HL-60 (cell line): ENCODE data around the gene ANKRD17.

Experiments used
- DNase-seq, 2 experiments: peaks; one replicate each; pipeline ENCODE4 v3.0.0-alpha.2; 2010 to 2020; ENCODE audit warnings: low read depth in 1 of 2, low spot score in 1 of 2
- H3K27ac ChIP-seq: fragments of 250-450 bp; sonication (Bioruptor Pico); replicated peaks from 2 replicates; pipeline ENCODE4 v1.5.1; 2020; ENCODE audit warnings: mild to moderate bottlenecking, moderate library complexity
- H3K27me3 ChIP-seq: fragments of 250-450 bp; sonication (Bioruptor Pico); 2 replicates; pipeline ENCODE4 v1.5.1; 2021; ENCODE audit warnings: mild to moderate bottlenecking, moderate library complexity; ENCODE audit not compliant: insufficient read depth, poor library complexity, severe bottlenecking
- H3K4me3 ChIP-seq: replicated peaks from 2 replicates; pipeline ENCODE4 v1.5.1; 2011; ENCODE audit warnings: mild to moderate bottlenecking, control low read depth, low read length; ENCODE audit not compliant: insufficient read depth
- CTCF ChIP-seq: IDR thresholded peaks from one replicate; pipeline ENCODE4 v1.5.1; 2011; ENCODE audit warnings: low read length, control low read depth, inconsistent platforms; ENCODE audit not compliant: insufficient read depth
- GABPA ChIP-seq: IDR thresholded peaks from 2 replicates; pipeline ENCODE4 v1.6.1; 2012; ENCODE audit warnings: low read depth
- POLR2AphosphoS5 ChIP-seq: IDR thresholded peaks from 2 replicates; pipeline ENCODE4 v1.6.1; 2012; ENCODE audit warnings: low read depth
- REST ChIP-seq: IDR thresholded peaks from 2 replicates; pipeline ENCODE4 v1.6.1; 2012; ENCODE audit warnings: low read depth; ENCODE audit not compliant: insufficient replicate concordance
- SPI1 ChIP-seq: IDR thresholded peaks from 2 replicates; pipeline ENCODE4 v1.6.1; 2012; ENCODE audit warnings: low read depth, mild to moderate bottlenecking, borderline replicate concordance

Gene ANKRD17

DNA sequence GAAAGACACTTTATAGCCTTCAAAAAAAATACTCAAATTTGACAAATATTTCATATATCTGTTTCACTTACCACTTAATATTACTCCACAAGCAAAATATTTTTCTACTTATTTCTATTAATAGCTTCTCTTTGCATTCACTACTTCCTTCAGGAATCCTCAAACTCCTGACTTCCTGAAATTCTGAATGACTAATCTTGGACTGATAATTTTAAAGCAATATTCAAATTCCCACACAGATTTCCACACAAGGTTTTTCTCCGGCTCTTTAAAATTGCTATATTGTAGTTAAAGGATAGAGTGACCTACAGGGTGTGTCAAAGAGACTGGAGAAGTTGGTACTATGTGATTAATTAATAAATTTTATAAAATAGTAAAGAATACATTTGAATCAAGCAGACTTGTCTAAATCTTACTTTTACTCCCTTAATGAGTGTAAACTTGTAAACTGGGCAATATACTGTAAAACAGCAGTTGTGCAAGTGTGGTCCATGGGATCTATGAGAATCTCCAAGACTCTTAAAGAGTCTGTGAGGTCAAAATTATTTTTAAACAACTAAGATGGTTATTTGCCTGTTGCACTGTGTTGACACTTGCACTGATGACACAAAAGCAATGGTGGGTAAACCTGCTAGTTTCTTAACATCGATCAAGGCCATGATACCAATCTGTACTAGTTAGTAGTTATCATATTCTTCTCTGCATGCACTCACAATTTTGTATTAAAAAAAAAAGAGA, 44.5 kb downstream of the ANKRD17 start:
- Histone ChIP-seq H3K27ac (no peak overlapping the region), H3K27me3 (no peaks in the 10 kb centered on the region), H3K4me3 (no peak overlapping the region)
- DNase-seq = no peak
- TF ChIP-seq SPI1 (no peak), REST (no peak), GABPA (no peak), CTCF (no peak), POLR2AphosphoS5 (no peak)

GRCh38 chr4:73212982-73213730, 45.4 kb downstream of the ANKRD17 start:
- Histone ChIP-seq H3K27me3 (no peaks in the 10 kb centered on the region), H3K4me3 (no peak overlapping the region), H3K27ac (no peak overlapping the region)
- peak; percentile 66 for TF ChIP-seq SPI1
- no peak for TF ChIP-seq GABPA
- TF ChIP-seq REST = no peak
- no peak for TF ChIP-seq POLR2AphosphoS5
- no peak for TF ChIP-seq CTCF
- DNase-seq = no peak

DNA sequence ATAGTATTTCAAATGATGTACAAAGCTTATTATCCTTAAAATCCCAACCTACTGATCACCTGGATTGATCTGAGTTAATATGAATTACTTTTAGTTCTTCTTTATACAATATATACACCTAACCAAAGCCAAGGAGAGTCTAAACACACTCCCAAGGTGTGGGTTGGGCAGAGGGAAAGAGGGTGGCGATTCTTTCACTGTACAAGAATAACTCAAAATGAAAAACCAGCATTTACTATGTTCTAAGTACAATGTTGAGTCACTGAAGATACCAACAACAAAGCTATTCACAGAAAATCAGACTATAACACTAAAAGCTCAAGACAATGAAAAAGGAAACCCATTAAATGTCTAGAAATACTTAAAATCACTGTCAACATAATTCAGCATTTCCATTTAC, 46.6 kb downstream of the ANKRD17 start:
- Histone ChIP-seq H3K27ac (no peak overlapping the region), H3K27me3 (no peaks in the 10 kb centered on the region), H3K4me3 (no peak overlapping the region)
- no peak for DNase-seq
- TF ChIP-seq SPI1 (no peak), GABPA (no peak), CTCF (no peak), REST (no peak), POLR2AphosphoS5 (no peak)
